ENCODE data around the gene FADD.

- TF ChIP-seq POLR2A (IDR thresholded peaks at IDR 0.05), result no peak
- no peak for TF ChIP-seq CTCF (IDR thresholded peaks at IDR 0.05)
These were observed 48.7 kb downstream of the FADD start for GRCh38 chr11:70251659-70252321.
